ENCODE measurements around the gene VEPH1.
A peak's percentile ranks its signal among the peaks of the same experiment; 100 is the strongest.
"Not testable (repeated sequence)": the region's sequence is repeated elsewhere in the genome, so short reads cannot be mapped to it uniquely, and the experiment has no call there.

Gene VEPH1

GRCh38 chr3:157336252-157337009 is 166.8 kb downstream of the VEPH1 start:
- no peak for DNase-seq

GRCh38 chr3:157335233-157336076 is 167.8 kb downstream of the VEPH1 start:
- DNase-seq = peak in 2 of 3 experiments; percentile 18 to 53

GRCh38 chr3:157333551-157333991 is 169.6 kb downstream of the VEPH1 start:
- no peak for DNase-seq

GRCh38 chr3:157330206-157330605 is 173.0 kb downstream of the VEPH1 start:
- DNase-seq = no peak

GRCh38 chr3:157329551-157329950 is 173.7 kb downstream of the VEPH1 start:
- DNase-seq = no peak

GRCh38 chr3:157327837-157328236 is 175.4 kb downstream of the VEPH1 start:
- no peak for DNase-seq

- no peak for DNase-seq
Observed at GRCh38 chr3:157327018-157327417, 176.2 kb downstream of the VEPH1 start.

- DNase-seq = not testable (repeated sequence)
Observed at GRCh38 chr3:157324869-157325268, 178.3 kb downstream of the VEPH1 start.

- no peak for DNase-seq
Observed at GRCh38 chr3:157323360-157323759, 179.9 kb downstream of the VEPH1 start.

- DNase-seq = no peak
Observed at GRCh38 chr3:157319672-157320071, 183.5 kb downstream of the VEPH1 start.

- DNase-seq = no peak
Observed at GRCh38 chr3:157318639-157319288, 184.5 kb downstream of the VEPH1 start.

GRCh38 chr3:157317895-157318294 is 185.3 kb downstream of the VEPH1 start:
- DNase-seq = no peak

- DNase-seq = no peak
Observed at GRCh38 chr3:157313186-157313585, 190.0 kb downstream of the VEPH1 start.

- no peak for DNase-seq
Observed at GRCh38 chr3:157312376-157312745, 190.9 kb downstream of the VEPH1 start.

- no peak for DNase-seq
Observed at GRCh38 chr3:157311633-157312375, 191.4 kb downstream of the VEPH1 start.

- DNase-seq = no peak
Observed at GRCh38 chr3:157310329-157311052, 192.7 kb downstream of the VEPH1 start.

- DNase-seq = no peak
Observed at GRCh38 chr3:157306502-157306901, 196.7 kb downstream of the VEPH1 start.

- DNase-seq = no peak
Observed at GRCh38 chr3:157305392-157305791, 197.8 kb downstream of the VEPH1 start.

GRCh38 chr3:157301755-157302154 is 201.5 kb downstream of the VEPH1 start:
- no peak for DNase-seq

GRCh38 chr3:157300981-157301663 is 202.1 kb downstream of the VEPH1 start:
- DNase-seq = no peak

- no peak for DNase-seq
Observed at GRCh38 chr3:157300094-157300493, 203.1 kb downstream of the VEPH1 start.

Measured in NCI-H1417 (cell line).